Colonic mucosa (tissue), 4 donors: ENCODE results near the gene TFB2M. TPM values are rescaled to one million over a fixed set of nuclear protein-coding genes. Genes with fewer than 3 reads are reported as not detected.
"Not testable (repeated sequence)": the region's sequence is repeated elsewhere in the genome, so short reads cannot be mapped to it uniquely, and the experiment has no call there.

Experiments
- DNase-seq: peaks from one replicate; pipeline ENCODE4 v3.0.0-alpha.2; 2020
- H3K27ac ChIP-seq: fragments of 200-600 bp; one replicate; pipeline ENCODE4 v1.8.0; 2021
- H3K27me3 ChIP-seq: fragments of 200-600 bp; one replicate; pipeline ENCODE4 v1.8.0; 2021
- H3K36me3 ChIP-seq: fragments of 200-600 bp; one replicate; pipeline ENCODE4 v1.8.0; 2021
- H3K4me1 ChIP-seq: fragments of 200-600 bp; one replicate; pipeline ENCODE4 v1.8.0; 2021; ENCODE audit warnings: mild to moderate bottlenecking
- H3K4me3 ChIP-seq: fragments of 200-600 bp; one replicate; pipeline ENCODE4 v1.8.0; 2021
- H3K9ac ChIP-seq, 2 donors: one replicate each; pipeline ENCODE4 v1.7.0; 2013; ENCODE audit warnings: control low read depth in 2 of 2, low read depth in 2 of 2, low read length in 2 of 2
- H3K9me3 ChIP-seq: fragments of 200-600 bp; one replicate; pipeline ENCODE4 v1.8.0; 2021
- CTCF ChIP-seq: fragments of 200-600 bp; IDR thresholded peaks from one replicate; pipeline ENCODE4 v1.8.0; 2022; ENCODE audit warnings: antibody characterized with exemption, mild to moderate bottlenecking
- intact Hi-C: fragments of 100-400 bp; cut with DNase I; formaldehyde crosslinking; loops from one replicate; pipeline ENCODE4 v1.14.1; 2022
- total RNA-seq, 2 donors: library from RNA; stranded (reverse); fragmentation: NEBNext Ultra II Directional in 1 of 2; extraction: Animal tissue kit (Norgen Biotek cat#: 25700) in 1 of 2; gene quantifications; one replicate each; pipeline ENCODE4 v1.2.1, GENCODE V29; 2021
- donor health status: healthy.
- donor health status: DM: no; HTN: no; CAD: no.
- donor health status: DM: no; HTN: no; CAD: no.

TFB2M gene
- total RNA-seq, 2 donors from 2014 or later, result 11.3 to 14.0 TPM

GRCh38 chr1:246573491-246573890 lies 7.4 kb upstream of the TFB2M start:
- no peaks in the 10 kb centered on the region for H3K36me3 ChIP-seq
- DNase-seq, result no peak
- H3K9me3 ChIP-seq, result no peaks in the 10 kb centered on the region
- H3K4me3 ChIP-seq, result no peak overlapping the region
- intact Hi-C loops, result no loop called here
- peaks cover 5% of the 10 kb centered on the region for H3K4me1 ChIP-seq
- peak overlapping the region; percentile 39 for H3K27ac ChIP-seq
- H3K9ac ChIP-seq, result no peak overlapping the region
- H3K27me3 ChIP-seq, result no peaks in the 10 kb centered on the region
- no peak for TF ChIP-seq CTCF

- H3K9ac ChIP-seq, result no peak overlapping the region
- no peaks in the 10 kb centered on the region for H3K27me3 ChIP-seq
- TF ChIP-seq CTCF, result no peak
- H3K9me3 ChIP-seq, result no peaks in the 10 kb centered on the region
- intact Hi-C loops, result no loop called here
- no peak overlapping the region for H3K27ac ChIP-seq
- no peak overlapping the region for H3K4me3 ChIP-seq
- no peak for DNase-seq
- peaks cover 8% of the 10 kb centered on the region for H3K4me1 ChIP-seq
- no peaks in the 10 kb centered on the region for H3K36me3 ChIP-seq
Measured at GRCh38 chr1:246572785-246573184, 6.7 kb upstream of the TFB2M start.

GRCh38 chr1:246571953-246572352 lies 5.9 kb upstream of the TFB2M start:
- peaks cover 8% of the 10 kb centered on the region for H3K4me1 ChIP-seq
- no peak for DNase-seq

GRCh38 chr1:246571309-246571708 lies 5.2 kb upstream of the TFB2M start:
- H3K27me3 ChIP-seq, intact Hi-C loops, H3K4me1 ChIP-seq, DNase-seq, H3K9me3 ChIP-seq, H3K36me3 ChIP-seq, H3K4me3 ChIP-seq, H3K9ac ChIP-seq: not testable (repeated sequence)
- peak overlapping the region; percentile 11 for H3K27ac ChIP-seq

More at GRCh38 chr1:246571953-246572352, 5.9 kb upstream of the TFB2M start:
- H3K27me3 ChIP-seq, result no peaks in the 10 kb centered on the region
- no peak overlapping the region for H3K4me3 ChIP-seq
- H3K36me3 ChIP-seq, result no peaks in the 10 kb centered on the region
- no peak overlapping the region for H3K9ac ChIP-seq
- intact Hi-C loops, result no loop called here
- no peak overlapping the region for H3K27ac ChIP-seq
- TF ChIP-seq CTCF, result no peak
- no peaks in the 10 kb centered on the region for H3K9me3 ChIP-seq

GRCh38 chr1:246569248-246570238 lies 3.5 kb upstream of the TFB2M start:
- Histone ChIP-seq H3K9ac (peak overlapping the region; percentile 41 to 52), H3K36me3 (no peaks in the 10 kb centered on the region), H3K27me3 (no peaks in the 10 kb centered on the region), H3K4me3 (peak overlapping the region; percentile 2), H3K4me1 (peaks cover 8% of the 10 kb centered on the region), H3K27ac (peak overlapping the region; percentile 69), H3K9me3 (no peaks in the 10 kb centered on the region)
- peak; percentile 55 for DNase-seq
- TF ChIP-seq CTCF, result no peak
- intact Hi-C loops, result loop anchor here (10.0 kb wide), 1 partner anchor 65 kb away; the partner anchor contains the start of gene SMYD3
